ENCODE data around the gene CD151.

CD151 gene

DNA sequence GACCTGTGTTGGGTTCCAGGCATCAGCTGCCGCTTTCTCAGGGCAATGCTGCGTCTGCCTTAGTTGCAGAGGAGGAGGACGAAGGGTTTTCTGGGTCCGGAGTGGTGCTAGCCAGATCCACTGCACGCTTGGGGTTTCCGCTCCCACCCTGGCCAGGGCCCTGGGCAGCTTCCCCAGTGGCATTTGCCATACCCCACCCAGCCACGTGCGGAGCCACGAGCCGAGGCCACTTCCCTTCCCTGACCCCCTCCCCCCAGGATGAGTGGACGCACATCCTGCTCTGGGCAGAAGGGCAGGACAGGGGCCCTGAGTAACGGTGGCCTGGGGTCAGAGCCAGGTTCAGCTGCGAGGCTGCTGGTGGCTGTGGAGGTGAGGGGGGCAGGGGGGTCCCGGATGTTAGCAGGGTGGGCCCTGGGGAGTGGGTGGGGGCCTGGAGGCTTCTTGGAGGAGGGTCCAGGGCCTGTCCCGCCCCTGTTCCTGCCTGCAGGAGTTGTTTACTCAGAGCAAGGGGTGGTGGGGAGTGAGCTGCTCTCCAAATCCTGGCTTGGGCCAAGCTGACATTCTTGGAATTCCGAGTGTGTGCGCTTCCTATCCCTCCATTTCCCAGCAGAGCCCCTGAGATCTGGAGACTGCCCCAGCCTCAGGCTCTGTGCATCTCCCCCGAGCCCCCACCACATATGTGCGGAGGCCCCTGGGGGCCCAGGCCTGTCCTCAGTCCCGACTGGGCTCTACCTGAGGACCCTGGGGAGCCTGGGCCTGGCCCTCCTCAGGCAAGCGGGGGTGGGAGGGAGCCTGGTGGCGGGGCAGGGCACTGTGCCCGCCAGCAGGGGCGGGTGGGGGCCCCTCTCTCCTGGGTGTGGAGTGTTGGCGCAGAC is 11.3 kb downstream of the CD151 start:
- peak overlapping the region; percentile 99 for H3K4me3 ChIP-seq (ENCODE audit: insufficient read depth, low read depth, low read length)
- H3K27me3 ChIP-seq (ENCODE audit: control insufficient read depth, insufficient read depth, low read length, poor library complexity, severe bottlenecking): peaks cover 16% of the 10 kb centered on the region
- peaks cover 35% of the 10 kb centered on the region for H3K4me1 ChIP-seq (ENCODE audit: control insufficient read depth, insufficient read depth, low read length)
- no peaks in the 10 kb centered on the region for H3K9me3 ChIP-seq (ENCODE audit: control insufficient read depth, low read length)
- H3K36me3 ChIP-seq (ENCODE audit: control insufficient read depth, insufficient read depth, low read length): peaks cover 6% of the 10 kb centered on the region
- peak overlapping the region; percentile 82 for H3K27ac ChIP-seq (ENCODE audit: insufficient read depth, low read depth, low read length, poor library complexity, severe bottlenecking)
- 2% methylated on average over 25 of the region's 25 CpGs for WGBS, 2 experiments

DNA sequence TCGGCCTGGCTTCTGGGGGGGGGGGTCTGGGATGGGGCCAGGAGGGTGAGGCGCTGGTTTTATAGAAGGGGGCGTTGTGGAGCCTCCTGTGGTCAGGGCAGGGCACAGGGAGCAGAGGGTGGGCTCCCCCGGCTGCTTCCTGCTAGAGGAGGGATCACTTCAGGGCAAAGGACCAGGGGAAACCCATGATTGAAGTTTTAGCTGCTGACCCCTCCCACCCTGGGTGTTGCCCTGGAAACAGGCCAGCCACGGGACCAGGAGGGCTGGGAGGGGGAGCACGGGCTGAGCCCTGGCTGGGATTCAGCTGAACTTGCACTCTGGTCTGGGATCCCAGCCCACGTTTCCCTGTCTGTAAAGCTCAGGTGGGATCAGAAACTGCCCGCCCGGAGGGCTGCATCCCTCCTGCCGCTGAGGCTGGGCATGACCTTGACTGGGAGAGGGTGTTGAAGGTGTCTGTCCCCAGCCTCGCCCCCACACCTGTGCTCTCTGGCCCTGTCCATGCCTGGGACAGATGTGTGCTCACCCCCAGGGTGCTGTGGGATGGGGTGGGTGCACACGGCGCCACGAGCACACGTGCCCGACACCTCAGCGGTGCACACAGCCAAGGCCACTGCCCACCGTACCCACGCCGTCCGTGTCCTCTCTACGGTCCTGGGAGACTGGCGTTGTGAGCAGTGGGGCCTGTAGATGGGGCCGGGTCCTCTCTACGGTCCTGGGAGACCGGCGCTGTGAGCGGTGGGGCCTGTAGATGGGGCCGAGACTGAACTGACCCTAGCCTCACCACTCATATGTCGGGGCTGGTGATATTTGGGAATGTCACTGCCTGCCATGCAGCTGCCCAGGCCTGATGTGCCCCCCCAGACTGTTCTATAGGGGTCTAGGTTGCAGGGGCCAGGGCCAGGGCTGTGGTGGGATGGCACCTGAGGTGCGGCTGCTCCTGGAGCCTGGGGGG is 12.2 kb downstream of the CD151 start:
- H3K9me3 ChIP-seq (ENCODE audit: control insufficient read depth, low read length): no peaks in the 10 kb centered on the region
- peaks cover 22% of the 10 kb centered on the region for H3K27me3 ChIP-seq (ENCODE audit: control insufficient read depth, insufficient read depth, low read length, poor library complexity, severe bottlenecking)
- peak overlapping the region; percentile 99 for H3K4me3 ChIP-seq (ENCODE audit: insufficient read depth, low read depth, low read length)
- peak overlapping the region; percentile 82 for H3K27ac ChIP-seq (ENCODE audit: insufficient read depth, low read depth, low read length, poor library complexity, severe bottlenecking)
- no peaks in the 10 kb centered on the region for H3K36me3 ChIP-seq (ENCODE audit: control insufficient read depth, insufficient read depth, low read length)
- H3K4me1 ChIP-seq (ENCODE audit: control insufficient read depth, insufficient read depth, low read length): peaks cover 38% of the 10 kb centered on the region
- 40 to 42% methylated on average over 31 of the region's 31 CpGs for WGBS, 2 experiments

- H3K36me3 ChIP-seq (ENCODE audit: control insufficient read depth, insufficient read depth, low read length): no peaks in the 10 kb centered on the region
- no peaks in the 10 kb centered on the region for H3K9me3 ChIP-seq (ENCODE audit: control insufficient read depth, low read length)
- no peak overlapping the region for H3K4me3 ChIP-seq (ENCODE audit: insufficient read depth, low read depth, low read length)
- peaks cover 32% of the 10 kb centered on the region for H3K27me3 ChIP-seq (ENCODE audit: control insufficient read depth, insufficient read depth, low read length, poor library complexity, severe bottlenecking)
- WGBS, 2 experiments: 68 to 71% methylated on average over 8 of the region's 8 CpGs
- H3K27ac ChIP-seq (ENCODE audit: insufficient read depth, low read depth, low read length, poor library complexity, severe bottlenecking): no peak overlapping the region
- H3K4me1 ChIP-seq (ENCODE audit: control insufficient read depth, insufficient read depth, low read length): peaks cover 47% of the 10 kb centered on the region
These were observed 13.2 kb downstream of the CD151 start for GRCh38 chr11:845872-846495.

- Histone ChIP-seq H3K9me3 (ENCODE audit: control insufficient read depth, low read length) (no peaks in the 10 kb centered on the region), H3K27ac (ENCODE audit: insufficient read depth, low read depth, low read length, poor library complexity, severe bottlenecking) (no peak overlapping the region), H3K4me1 (ENCODE audit: control insufficient read depth, insufficient read depth, low read length) (peaks cover 48% of the 10 kb centered on the region), H3K27me3 (ENCODE audit: control insufficient read depth, insufficient read depth, low read length, poor library complexity, severe bottlenecking) (peaks cover 36% of the 10 kb centered on the region), H3K36me3 (ENCODE audit: control insufficient read depth, insufficient read depth, low read length) (no peaks in the 10 kb centered on the region), H3K4me3 (ENCODE audit: insufficient read depth, low read depth, low read length) (no peak overlapping the region)
- 92 to 95% methylated on average over 11 of the region's 11 CpGs for WGBS, 2 experiments
These were observed 13.8 kb downstream of the CD151 start for GRCh38 chr11:846496-847098.

GRCh38 chr11:847876-848275 is 15.1 kb downstream of the CD151 start:
- Histone ChIP-seq H3K27me3 (ENCODE audit: control insufficient read depth, insufficient read depth, low read length, poor library complexity, severe bottlenecking) (peaks cover 36% of the 10 kb centered on the region), H3K36me3 (ENCODE audit: control insufficient read depth, insufficient read depth, low read length) (no peaks in the 10 kb centered on the region), H3K4me3 (ENCODE audit: insufficient read depth, low read depth, low read length) (no peak overlapping the region), H3K27ac (ENCODE audit: insufficient read depth, low read depth, low read length, poor library complexity, severe bottlenecking) (no peak overlapping the region), H3K4me1 (ENCODE audit: control insufficient read depth, insufficient read depth, low read length) (peaks cover 50% of the 10 kb centered on the region), H3K9me3 (ENCODE audit: control insufficient read depth, low read length) (no peaks in the 10 kb centered on the region)
- WGBS, 2 experiments: 89 to 92% methylated on average over 18 of the region's 18 CpGs

- H3K9me3 ChIP-seq (ENCODE audit: control insufficient read depth, low read length): no peaks in the 10 kb centered on the region
- H3K36me3 ChIP-seq (ENCODE audit: control insufficient read depth, insufficient read depth, low read length): no peaks in the 10 kb centered on the region
- H3K4me1 ChIP-seq (ENCODE audit: control insufficient read depth, insufficient read depth, low read length): peaks cover 53% of the 10 kb centered on the region
- no peak overlapping the region for H3K4me3 ChIP-seq (ENCODE audit: insufficient read depth, low read depth, low read length)
- H3K27ac ChIP-seq (ENCODE audit: insufficient read depth, low read depth, low read length, poor library complexity, severe bottlenecking): no peak overlapping the region
- WGBS, 2 experiments: 24 to 27% methylated on average over 14 of the region's 14 CpGs
- peaks cover 34% of the 10 kb centered on the region for H3K27me3 ChIP-seq (ENCODE audit: control insufficient read depth, insufficient read depth, low read length, poor library complexity, severe bottlenecking)
These were observed 15.7 kb downstream of the CD151 start for GRCh38 chr11:848380-848931.

DNA sequence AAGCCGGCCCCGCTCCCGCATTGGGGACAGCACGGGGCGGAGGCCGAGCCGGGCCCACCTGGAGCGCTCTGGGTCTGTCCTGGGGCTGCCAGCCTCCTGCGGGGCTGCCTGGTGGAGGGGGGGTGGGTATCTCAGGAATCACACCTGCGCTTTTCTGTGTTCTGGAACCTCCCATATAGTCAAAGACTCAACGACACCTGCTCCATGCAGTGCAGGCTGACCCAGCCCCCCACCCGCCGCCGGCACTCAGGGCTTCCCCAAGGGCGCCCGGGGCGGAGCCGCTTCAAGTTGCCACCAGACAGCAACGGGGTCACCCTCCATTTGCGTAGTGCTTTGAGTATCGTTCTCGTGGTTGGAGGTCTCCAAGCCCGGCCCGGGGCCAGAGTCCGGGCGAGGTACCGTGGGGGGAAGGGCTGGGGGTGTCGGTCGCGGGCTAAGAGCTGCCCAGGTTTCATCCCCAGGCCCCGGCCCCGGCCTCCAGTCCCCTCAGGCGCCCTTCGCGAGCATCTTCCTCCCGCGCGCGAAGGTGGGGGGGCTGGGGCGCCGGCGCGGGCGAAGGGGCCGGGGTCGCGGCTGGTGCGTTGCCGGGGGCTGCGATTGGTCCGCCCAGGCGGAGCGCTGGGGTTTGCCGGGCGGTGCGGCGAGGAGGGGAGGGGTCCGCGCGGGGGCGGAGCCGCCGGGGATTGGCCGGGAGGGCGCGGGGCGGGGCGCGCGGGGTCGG is 16.5 kb downstream of the CD151 start:
- H3K27ac ChIP-seq (ENCODE audit: insufficient read depth, low read depth, low read length, poor library complexity, severe bottlenecking): no peak overlapping the region
- 1 to 2% methylated on average over 71 of the region's 71 CpGs for WGBS, 2 experiments
- H3K4me1 ChIP-seq (ENCODE audit: control insufficient read depth, insufficient read depth, low read length): peaks cover 55% of the 10 kb centered on the region
- H3K4me3 ChIP-seq (ENCODE audit: insufficient read depth, low read depth, low read length): peak overlapping the region; percentile 53
- H3K27me3 ChIP-seq (ENCODE audit: control insufficient read depth, insufficient read depth, low read length, poor library complexity, severe bottlenecking): peaks cover 29% of the 10 kb centered on the region
- no peaks in the 10 kb centered on the region for H3K9me3 ChIP-seq (ENCODE audit: control insufficient read depth, low read length)
- no peaks in the 10 kb centered on the region for H3K36me3 ChIP-seq (ENCODE audit: control insufficient read depth, insufficient read depth, low read length)

DNA sequence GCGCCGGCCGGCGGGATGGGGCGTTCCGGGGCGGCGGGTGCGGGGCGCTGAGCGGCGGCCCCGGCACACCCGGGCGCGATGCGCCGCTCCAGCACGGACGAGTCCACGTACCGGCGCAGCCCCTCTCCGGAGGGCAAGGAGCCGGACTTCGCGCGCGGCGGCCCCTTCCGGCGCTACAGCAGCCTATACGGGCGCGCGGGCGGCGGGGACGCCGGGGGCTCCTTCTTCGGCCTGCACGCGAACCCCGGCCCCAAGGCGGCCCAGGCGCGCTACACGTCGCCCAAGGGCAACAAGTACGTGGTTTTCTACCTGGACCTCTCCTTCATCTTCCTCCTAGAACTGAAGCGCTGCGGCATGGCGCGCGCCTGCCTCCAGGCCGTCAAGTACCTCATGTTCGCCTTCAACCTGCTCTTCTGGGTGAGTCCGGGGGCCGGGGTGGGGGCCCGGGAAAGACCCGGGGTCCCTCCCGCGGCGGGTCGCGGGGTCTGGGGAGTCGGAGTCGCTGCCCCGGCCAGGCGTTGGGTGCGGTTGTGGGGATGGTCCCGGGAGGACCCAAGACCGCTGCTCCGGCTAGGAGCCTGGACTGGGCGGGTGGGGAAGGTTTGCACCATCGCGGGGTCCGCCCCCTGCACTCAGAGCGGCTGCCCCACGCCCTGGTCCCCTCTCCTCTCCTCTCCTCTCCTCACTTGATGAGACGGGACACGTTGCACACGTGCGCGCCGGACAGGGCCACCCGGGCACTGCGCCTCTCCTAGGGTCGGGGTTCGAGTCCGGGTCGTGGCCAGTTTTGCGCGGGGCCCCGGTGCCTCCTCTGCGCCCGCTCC is 17.4 kb downstream of the CD151 start:
- Histone ChIP-seq H3K4me3 (ENCODE audit: insufficient read depth, low read depth, low read length) (peak overlapping the region; percentile 53), H3K9me3 (ENCODE audit: control insufficient read depth, low read length) (no peaks in the 10 kb centered on the region), H3K36me3 (ENCODE audit: control insufficient read depth, insufficient read depth, low read length) (no peaks in the 10 kb centered on the region), H3K27ac (ENCODE audit: insufficient read depth, low read depth, low read length, poor library complexity, severe bottlenecking) (no peak overlapping the region), H3K4me1 (ENCODE audit: control insufficient read depth, insufficient read depth, low read length) (peaks cover 57% of the 10 kb centered on the region), H3K27me3 (ENCODE audit: control insufficient read depth, insufficient read depth, low read length, poor library complexity, severe bottlenecking) (peaks cover 29% of the 10 kb centered on the region)
- WGBS, 2 experiments: 1% methylated on average over 97 of the region's 97 CpGs
